CD14-positive monocyte (primary cell): Measurements from ENCODE around the gene STH. TPM values are rescaled to one million over a fixed set of nuclear protein-coding genes. Genes with fewer than 3 reads are reported as not detected.

Experiments used
- DNase-seq, 3 donors: peaks; one replicate each; pipeline ENCODE4 v3.0.0-alpha.2; 2011 to 2022
- H2AFZ ChIP-seq: 2 replicates; pipeline ENCODE4 v1.6.0; 2012; ENCODE audit warnings: mild to moderate bottlenecking, low read depth, low read length, inconsistent platforms; ENCODE audit not compliant: insufficient read depth, poor library complexity, severe bottlenecking
- H3K27ac ChIP-seq, 2 donors: 1 replicate in 1 of 2; 2 replicates in 1 of 2; pipeline ENCODE4 v1.5.1; 2012 to 2013; ENCODE audit warnings: low read length in 2 of 2, control low read depth in 1 of 2, inconsistent platforms in 1 of 2, low read depth in 1 of 2, mild to moderate bottlenecking in 1 of 2
- H3K27me3 ChIP-seq, 2 donors: one replicate each; pipeline versions ENCODE4 v1.6.0 to v1.6.1; 2011 to 2013; ENCODE audit warnings: low read length in 2 of 2; ENCODE audit not compliant: control insufficient read depth in 2 of 2, insufficient read depth in 2 of 2
- H3K36me3 ChIP-seq, 2 donors: replicated peaks in 1 of 2; 1 replicate in 1 of 2; 2 replicates in 1 of 2; pipeline versions ENCODE4 v1.5.1 to v1.6.1; 2012 to 2013; ENCODE audit warnings: low read length in 2 of 2, control low read depth in 1 of 2, inconsistent platforms in 1 of 2, mild to moderate bottlenecking in 1 of 2; ENCODE audit not compliant: insufficient read depth in 2 of 2, control insufficient read depth in 1 of 2
- H3K4me1 ChIP-seq, 2 donors: 1 replicate in 1 of 2; 2 replicates in 1 of 2; pipeline versions ENCODE4 v1.5.1 to v1.6.1; 2012 to 2013; ENCODE audit warnings: low read length in 2 of 2, control low read depth in 1 of 2, inconsistent platforms in 1 of 2, mild to moderate bottlenecking in 1 of 2, moderate library complexity in 1 of 2; ENCODE audit not compliant: insufficient read depth in 2 of 2, control insufficient read depth in 1 of 2
- H3K4me2 ChIP-seq: replicated peaks from 2 replicates; pipeline ENCODE3; 2012; ENCODE audit warnings: low read length, moderate library complexity, mild to moderate bottlenecking; ENCODE audit not compliant: poor library complexity, severe bottlenecking; ENCODE audit errors: extremely low read depth
- H3K4me3 ChIP-seq, 3 experiments: fragments of 200-600 bp in 1 of 3; sonication (generic) in 1 of 3; replicated peaks in 1 of 3; 1 replicate in 2 of 3; 2 replicates in 1 of 3; pipeline ENCODE4 v1.5.1; 2011 to 2013; ENCODE audit warnings: low read length in 3 of 3, mild to moderate bottlenecking in 3 of 3, control low read depth in 2 of 3, low read depth in 2 of 3, inconsistent platforms in 1 of 3, moderate library complexity in 1 of 3
- H3K79me2 ChIP-seq: 2 replicates; pipeline ENCODE4 v1.6.0; 2012; ENCODE audit warnings: mild to moderate bottlenecking, control low read depth, inconsistent platforms, low read length, moderate library complexity; ENCODE audit not compliant: insufficient read depth
- H3K9ac ChIP-seq: 2 replicates; pipeline ENCODE4 v1.6.0; 2017; ENCODE audit warnings: low read length, mild to moderate bottlenecking; ENCODE audit not compliant: insufficient read depth, poor library complexity, severe bottlenecking
- H3K9me3 ChIP-seq, 2 donors: replicated peaks in 1 of 2; 1 replicate in 1 of 2; 2 replicates in 1 of 2; pipeline versions ENCODE4 v1.5.1 to v1.6.1; 2012 to 2013; ENCODE audit warnings: low read length in 2 of 2, control low read depth in 1 of 2; ENCODE audit not compliant: control insufficient read depth in 1 of 2, insufficient read depth in 1 of 2
- H4K20me1 ChIP-seq: 2 replicates; pipeline ENCODE4 v1.6.0; 2012; ENCODE audit warnings: mild to moderate bottlenecking, low read length, control low read depth, moderate library complexity; ENCODE audit not compliant: insufficient read depth
- H3K27ac Mint-ChIP-seq, 7 donors: one replicate each; pipeline ENCODE4 v1.8.0; 2020; ENCODE audit warnings: mild to moderate bottlenecking in 7 of 7, mixed read lengths in 7 of 7, moderate library complexity in 6 of 7, inconsistent platforms in 2 of 7
- H3K27me3 Mint-ChIP-seq, 3 donors: one replicate each; pipeline ENCODE4 v1.8.0; 2021 to 2022; ENCODE audit warnings: low read depth in 3 of 3, mild to moderate bottlenecking in 3 of 3, mixed read lengths in 3 of 3, moderate library complexity in 3 of 3, inconsistent platforms in 1 of 3
- H3K36me3 Mint-ChIP-seq, 2 donors: one replicate each; pipeline ENCODE4 v1.8.0; 2020; ENCODE audit warnings: mixed read lengths in 2 of 2, inconsistent platforms in 1 of 2, mild to moderate bottlenecking in 1 of 2
- H3K4me1 Mint-ChIP-seq: one replicate; pipeline ENCODE4 v1.8.0; 2020; ENCODE audit warnings: mild to moderate bottlenecking, mixed read lengths
- H3K4me3 Mint-ChIP-seq, 2 donors: one replicate each; pipeline ENCODE4 v1.8.0; 2020; ENCODE audit warnings: mild to moderate bottlenecking in 2 of 2, mixed read lengths in 2 of 2, moderate library complexity in 1 of 2
- H3K9me3 Mint-ChIP-seq, 7 donors: one replicate each; pipeline ENCODE4 v1.8.0; 2020 to 2022; ENCODE audit warnings: mixed read lengths in 7 of 7, mild to moderate bottlenecking in 6 of 7, moderate library complexity in 6 of 7, inconsistent platforms in 2 of 7
- CTCF ChIP-seq: fragments of 200-600 bp; IDR thresholded peaks from one replicate; pipeline ENCODE4 v1.8.0; 2022; ENCODE audit warnings: antibody characterized with exemption, mild to moderate bottlenecking
- WGBS: methylation state at CpG from one replicate; pipeline ENCODE4 v1.1.5; 2013; ENCODE audit warnings: missing lambda C conversion rate; ENCODE audit not compliant: insufficient coverage; 5-methylcytosine and 5-hydroxymethylcytosine counted together
- intact Hi-C, 2 donors: fragments of 100-400 bp; cut with micrococcal nuclease; formaldehyde crosslinking; loops; one replicate each; pipeline versions ENCODE4 v1.15.0 to v1.15.1; 2023
- polyA plus RNA-seq, 3 donors: library from polyadenylated mRNA; depleted of rRNA in 1 of 3; unstranded in 2 of 3; stranded (reverse) in 1 of 3; fragments of 300-500 nt in 2 of 3; fragments of >200 nt in 1 of 3; fragmentation: Illumina TruSeq in 2 of 3; gene quantifications; 1 replicate in 2 of 3; 2 replicates in 1 of 3; pipeline ENCODE4 v1.2.3, GENCODE V29; 2012 to 2021

Gene STH
- polyA plus RNA-seq, 3 donors = not detected

- Histone ChIP-seq H3K9ac (no peak overlapping the region), H3K27me3 (no peaks in the 10 kb centered on the region), H2AFZ (no peak overlapping the region), H3K9me3 (no peaks in the 10 kb centered on the region), H3K79me2 (no peaks in the 10 kb centered on the region), H3K4me2 (no peak overlapping the region), H3K4me3 (no peak overlapping the region), H3K4me1 (peaks cover 0 to 2% of the 10 kb centered on the region in 2 donors), H3K36me3 (peaks cover 90 to 100% of the 10 kb centered on the region in 2 donors), H3K27ac (no peak overlapping the region), H4K20me1 (peaks cover 31% of the 10 kb centered on the region)
- no peak overlapping the region for H3K27ac Mint-ChIP-seq
- no peaks in the 10 kb centered on the region for H3K27me3 Mint-ChIP-seq
- H3K36me3 Mint-ChIP-seq = peaks cover 90 to 95% of the 10 kb centered on the region in 2 donors
- TF ChIP-seq CTCF = no peak
- 100% methylated on average over 1 of the region's 3 CpGs for WGBS
- H3K4me3 Mint-ChIP-seq = no peak overlapping the region
- peaks cover 11% of the 10 kb centered on the region for H3K4me1 Mint-ChIP-seq
- intact Hi-C loops = no loop called here
- peaks cover 0 to 2% (median 0%) of the 10 kb centered on the region in 7 donors for H3K9me3 Mint-ChIP-seq
- DNase-seq = no peak
Observed at GRCh38 chr17:46033392-46033791, 34.3 kb downstream of the STH start.

- Histone ChIP-seq H3K9me3 (no peaks in the 10 kb centered on the region), H3K79me2 (no peaks in the 10 kb centered on the region), H4K20me1 (peaks cover 23% of the 10 kb centered on the region), H3K27ac (peak overlapping the region in 1 of 2 donors; percentile 28), H3K4me3 (no peak overlapping the region), H3K9ac (no peak overlapping the region), H3K4me2 (no peak overlapping the region), H3K36me3 (peaks cover 100% of the 10 kb centered on the region in 2 donors), H3K4me1 (no peaks in the 10 kb centered on the region), H3K27me3 (no peaks in the 10 kb centered on the region), H2AFZ (no peak overlapping the region)
- no peaks in the 10 kb centered on the region for H3K4me1 Mint-ChIP-seq
- H3K9me3 Mint-ChIP-seq = peaks cover 0 to 2% (median 0%) of the 10 kb centered on the region in 7 donors
- H3K27me3 Mint-ChIP-seq = no peaks in the 10 kb centered on the region
- WGBS = no CpG with 5 or more reads among the region's 3 CpGs
- H3K4me3 Mint-ChIP-seq = no peak overlapping the region
- no peak for DNase-seq
- H3K27ac Mint-ChIP-seq = peak overlapping the region in 1 of 7 donors; percentile 6
- TF ChIP-seq CTCF = no peak
- intact Hi-C loops = no loop called here
- H3K36me3 Mint-ChIP-seq = peaks cover 94 to 95% of the 10 kb centered on the region in 2 donors
Observed at GRCh38 chr17:46035112-46035818, 36.2 kb downstream of the STH start.
